Left ventricle myocardium inferior (tissue), 1 donor: ENCODE data around the gene CRACR2B. TPM values are rescaled to one million over a fixed set of nuclear protein-coding genes. Genes with fewer than 3 reads are reported as not detected.

Source experiments
- DNase-seq: peaks from one replicate; pipeline ENCODE4 v3.0.0-alpha.2; 2020
- H3K27ac ChIP-seq: fragments of 200-600 bp; replicated peaks from 2 replicates; pipeline ENCODE4 v1.8.0; 2021
- H3K27me3 ChIP-seq: fragments of 200-600 bp; 2 replicates; pipeline ENCODE4 v1.8.0; 2021; ENCODE audit warnings: low read depth
- H3K36me3 ChIP-seq: fragments of 200-600 bp; 2 replicates; pipeline ENCODE4 v1.8.0; 2021
- H3K4me1 ChIP-seq: fragments of 200-600 bp; 2 replicates; pipeline ENCODE4 v1.8.0; 2021
- H3K4me3 ChIP-seq: fragments of 200-600 bp; 2 replicates; pipeline ENCODE4 v1.8.0; 2021; ENCODE audit warnings: mild to moderate bottlenecking, moderate library complexity
- H3K9me3 ChIP-seq: fragments of 200-600 bp; replicated peaks from 2 replicates; pipeline ENCODE4 v1.8.0; 2021
- intact Hi-C: fragments of 100-400 bp; cut with micrococcal nuclease; formaldehyde crosslinking; loops from one replicate; pipeline ENCODE4 v1.11.0; 2022
- total RNA-seq: library from RNA; stranded (reverse); fragmentation: NEBNext Ultra II Directional; extraction: Animal tissue kit (Norgen Biotek cat#: 25700); gene quantifications from one replicate; pipeline ENCODE4 v1.2.1, GENCODE V29; 2021
- TF ChIP-seq, protein P1 (sequence below): fragments of 200-600 bp; IDR thresholded peaks from 2 replicates; pipeline ENCODE4 v1.8.0; 2021; ENCODE audit warnings: antibody characterized with exemption, mild to moderate bottlenecking, borderline replicate concordance
- donor health status: DM: no; HTN: yes; CAD: no; lungs with severe emphysema.

CRACR2B gene
- total RNA-seq, 1 donor from 2014 or later = 23.2 TPM

DNA sequence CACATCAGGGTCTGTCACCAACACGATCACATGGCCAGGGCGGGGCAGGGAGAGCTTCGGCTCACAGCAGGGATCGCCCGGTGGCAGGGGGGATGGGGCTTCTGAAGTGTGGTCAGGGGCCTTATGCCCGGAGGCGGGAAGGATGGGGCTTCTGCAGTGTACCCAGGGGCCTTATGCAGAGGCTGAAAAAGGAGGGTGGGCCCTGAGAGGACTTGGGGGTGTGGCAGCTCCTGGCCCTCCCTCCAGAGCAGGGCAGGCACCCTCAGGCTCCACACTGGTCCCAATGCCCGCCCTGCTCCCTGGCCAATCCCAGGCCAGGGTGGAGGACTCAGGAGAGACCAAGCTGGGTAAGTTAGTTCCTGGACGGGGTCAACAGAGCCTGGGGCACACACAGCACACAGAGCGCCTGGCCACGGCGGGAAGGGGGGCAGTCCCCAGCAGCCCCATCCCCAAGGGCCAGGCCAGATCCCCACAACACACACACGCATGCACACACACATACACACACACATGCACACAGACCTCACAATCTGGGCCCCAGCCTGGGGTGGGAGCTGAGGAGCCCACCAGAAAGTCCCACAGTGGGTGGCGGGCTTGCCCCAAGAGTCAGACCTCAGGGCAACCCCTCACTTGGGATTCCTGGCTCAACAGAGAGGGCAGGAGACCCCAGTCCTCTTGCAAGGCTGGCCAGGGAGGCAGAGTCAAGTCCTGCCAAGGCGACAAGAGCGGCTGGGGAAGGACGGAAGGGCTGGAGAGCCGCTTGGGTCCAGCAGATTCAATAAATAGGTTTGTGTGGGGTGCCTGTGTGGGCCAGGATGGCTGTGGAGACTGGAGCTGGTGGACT is 36.8 kb upstream of the CRACR2B start:
- TF ChIP-seq, protein P1, sequence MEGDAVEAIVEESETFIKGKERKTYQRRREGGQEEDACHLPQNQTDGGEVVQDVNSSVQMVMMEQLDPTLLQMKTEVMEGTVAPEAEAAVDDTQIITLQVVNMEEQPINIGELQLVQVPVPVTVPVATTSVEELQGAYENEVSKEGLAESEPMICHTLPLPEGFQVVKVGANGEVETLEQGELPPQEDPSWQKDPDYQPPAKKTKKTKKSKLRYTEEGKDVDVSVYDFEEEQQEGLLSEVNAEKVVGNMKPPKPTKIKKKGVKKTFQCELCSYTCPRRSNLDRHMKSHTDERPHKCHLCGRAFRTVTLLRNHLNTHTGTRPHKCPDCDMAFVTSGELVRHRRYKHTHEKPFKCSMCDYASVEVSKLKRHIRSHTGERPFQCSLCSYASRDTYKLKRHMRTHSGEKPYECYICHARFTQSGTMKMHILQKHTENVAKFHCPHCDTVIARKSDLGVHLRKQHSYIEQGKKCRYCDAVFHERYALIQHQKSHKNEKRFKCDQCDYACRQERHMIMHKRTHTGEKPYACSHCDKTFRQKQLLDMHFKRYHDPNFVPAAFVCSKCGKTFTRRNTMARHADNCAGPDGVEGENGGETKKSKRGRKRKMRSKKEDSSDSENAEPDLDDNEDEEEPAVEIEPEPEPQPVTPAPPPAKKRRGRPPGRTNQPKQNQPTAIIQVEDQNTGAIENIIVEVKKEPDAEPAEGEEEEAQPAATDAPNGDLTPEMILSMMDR = no peak
- Histone ChIP-seq H3K36me3 (peaks cover 10% of the 10 kb centered on the region), H3K9me3 (no peaks in the 10 kb centered on the region), H3K4me1 (peaks cover 23% of the 10 kb centered on the region), H3K27ac (no peak overlapping the region), H3K27me3 (peaks cover 36% of the 10 kb centered on the region), H3K4me3 (no peak overlapping the region)
- intact Hi-C loops = no loop called here
- DNase-seq = no peak

- Histone ChIP-seq H3K27ac (no peak overlapping the region), H3K27me3 (peaks cover 36% of the 10 kb centered on the region), H3K9me3 (no peaks in the 10 kb centered on the region), H3K4me3 (no peak overlapping the region), H3K4me1 (peaks cover 32% of the 10 kb centered on the region), H3K36me3 (peaks cover 10% of the 10 kb centered on the region)
- DNase-seq = no peak
- TF ChIP-seq, protein P1 = no peak
- intact Hi-C loops = no loop called here
These were observed 35.8 kb upstream of the CRACR2B start for GRCh38 chr11:791658-792534.

DNA sequence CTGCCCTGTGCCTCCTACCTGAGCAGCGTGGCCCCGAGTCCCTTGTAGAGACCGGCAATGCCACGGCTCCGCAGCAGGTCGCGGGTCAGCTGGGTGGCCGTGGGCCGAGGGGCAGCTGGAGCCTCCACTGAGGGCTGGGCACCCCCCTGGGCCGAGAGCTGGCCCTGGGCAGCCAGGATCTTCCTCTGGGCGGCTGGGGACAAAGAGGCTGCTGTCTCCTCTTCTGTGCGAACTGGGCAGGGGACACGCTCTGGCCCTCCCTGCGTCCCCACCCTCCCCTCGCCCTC is 35.2 kb upstream of the CRACR2B start:
- Histone ChIP-seq H3K9me3 (no peaks in the 10 kb centered on the region), H3K27ac (no peak overlapping the region), H3K4me1 (peaks cover 38% of the 10 kb centered on the region), H3K36me3 (peaks cover 10% of the 10 kb centered on the region), H3K4me3 (no peak overlapping the region), H3K27me3 (peaks cover 36% of the 10 kb centered on the region)
- intact Hi-C loops = no loop called here
- DNase-seq = no peak
- TF ChIP-seq, protein P1 = no peak

DNA sequence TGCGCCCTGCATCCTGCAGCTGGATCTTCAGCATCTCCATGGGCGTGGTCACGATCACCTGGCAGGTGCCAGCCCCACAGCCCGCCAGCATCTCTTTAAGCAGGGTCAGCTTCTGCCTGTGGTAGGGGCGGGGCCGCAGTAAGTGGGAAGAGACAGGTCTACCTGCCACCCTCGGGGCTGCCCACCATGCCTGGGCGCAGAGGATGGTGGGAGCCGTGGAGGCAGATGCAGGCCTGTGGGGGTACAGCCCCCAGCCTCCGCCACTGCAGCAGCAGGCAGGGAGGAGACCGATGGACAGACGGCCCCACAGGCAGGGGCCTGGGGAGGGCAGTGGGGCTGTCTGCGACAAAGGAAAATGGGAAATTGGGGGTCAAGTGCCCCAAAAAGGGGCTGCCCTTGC is 34.8 kb upstream of the CRACR2B start:
- DNase-seq = no peak
- intact Hi-C loops = no loop called here
- Histone ChIP-seq H3K9me3 (no peaks in the 10 kb centered on the region), H3K4me3 (no peak overlapping the region), H3K27ac (no peak overlapping the region), H3K27me3 (peaks cover 36% of the 10 kb centered on the region), H3K36me3 (peaks cover 10% of the 10 kb centered on the region), H3K4me1 (peaks cover 42% of the 10 kb centered on the region)
- TF ChIP-seq, protein P1 = no peak

GRCh38 chr11:793556-793955 is 34.2 kb upstream of the CRACR2B start:
- intact Hi-C loops = no loop called here
- no peak for DNase-seq
- Histone ChIP-seq H3K9me3 (no peaks in the 10 kb centered on the region), H3K27me3 (peaks cover 29% of the 10 kb centered on the region), H3K36me3 (peaks cover 10% of the 10 kb centered on the region), H3K4me1 (peaks cover 47% of the 10 kb centered on the region), H3K4me3 (no peak overlapping the region), H3K27ac (no peak overlapping the region)
- TF ChIP-seq, protein P1 = no peak
